MM.1S (cell line): ENCODE results near the gene PCCA.

Experiments
- EZH2 ChIP-seq: fragments of 300-600 bp; sonication (generic); optimal IDR thresholded peaks from 2 replicates; pipeline ENCODE3; 2017; ENCODE audit warnings: low read depth, mild to moderate bottlenecking, antibody characterized with exemption, low read length, mixed read lengths
- TF ChIP-seq, protein P1 (sequence below): fragments of 300-600 bp; sonication (generic); IDR thresholded peaks from 2 replicates; pipeline ENCODE4 v1.5.1; 2016; ENCODE audit warnings: antibody characterized with exemption, low read length, mixed read lengths

DNA sequence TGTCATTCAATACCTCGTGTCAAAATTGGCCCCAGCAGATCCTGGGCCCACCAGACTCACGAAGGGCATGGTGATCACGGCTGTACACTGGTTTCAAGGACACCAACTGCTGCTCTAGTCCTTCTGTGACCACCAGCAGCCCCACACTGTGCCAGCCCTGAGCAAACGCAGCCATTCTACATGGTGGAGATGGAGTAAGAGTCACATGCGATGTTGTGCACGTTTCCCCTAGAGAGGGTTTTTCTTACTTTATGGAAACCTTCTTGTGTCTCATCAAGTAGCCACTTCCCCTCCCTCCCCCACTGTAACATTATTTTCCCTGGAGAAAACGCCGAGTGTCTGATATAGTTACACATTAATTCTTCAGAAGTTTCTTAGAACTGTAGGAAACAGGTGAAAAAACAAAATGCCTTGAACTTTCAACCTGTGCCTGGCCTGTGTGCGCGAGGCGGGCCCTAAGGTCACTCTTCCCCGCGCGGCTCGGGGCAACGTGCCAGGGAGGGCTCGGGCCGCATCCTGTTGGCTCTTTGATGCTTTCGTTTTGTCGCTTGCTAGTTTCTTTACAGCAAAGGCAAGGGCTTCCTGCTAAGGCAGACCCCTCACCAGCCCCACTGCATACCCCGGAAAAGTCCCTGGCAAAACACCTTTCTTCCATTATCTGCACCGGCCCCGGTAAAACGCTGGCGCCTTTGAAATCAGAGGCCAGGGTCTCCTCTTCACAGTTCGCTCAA lies 455.1 kb downstream of the PCCA start:
- TF ChIP-seq, protein P1, sequence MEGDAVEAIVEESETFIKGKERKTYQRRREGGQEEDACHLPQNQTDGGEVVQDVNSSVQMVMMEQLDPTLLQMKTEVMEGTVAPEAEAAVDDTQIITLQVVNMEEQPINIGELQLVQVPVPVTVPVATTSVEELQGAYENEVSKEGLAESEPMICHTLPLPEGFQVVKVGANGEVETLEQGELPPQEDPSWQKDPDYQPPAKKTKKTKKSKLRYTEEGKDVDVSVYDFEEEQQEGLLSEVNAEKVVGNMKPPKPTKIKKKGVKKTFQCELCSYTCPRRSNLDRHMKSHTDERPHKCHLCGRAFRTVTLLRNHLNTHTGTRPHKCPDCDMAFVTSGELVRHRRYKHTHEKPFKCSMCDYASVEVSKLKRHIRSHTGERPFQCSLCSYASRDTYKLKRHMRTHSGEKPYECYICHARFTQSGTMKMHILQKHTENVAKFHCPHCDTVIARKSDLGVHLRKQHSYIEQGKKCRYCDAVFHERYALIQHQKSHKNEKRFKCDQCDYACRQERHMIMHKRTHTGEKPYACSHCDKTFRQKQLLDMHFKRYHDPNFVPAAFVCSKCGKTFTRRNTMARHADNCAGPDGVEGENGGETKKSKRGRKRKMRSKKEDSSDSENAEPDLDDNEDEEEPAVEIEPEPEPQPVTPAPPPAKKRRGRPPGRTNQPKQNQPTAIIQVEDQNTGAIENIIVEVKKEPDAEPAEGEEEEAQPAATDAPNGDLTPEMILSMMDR: no peak
- TF ChIP-seq EZH2: no peak
